ENCODE data around the gene DNAJC13.

The DNAJC13 gene

DNA sequence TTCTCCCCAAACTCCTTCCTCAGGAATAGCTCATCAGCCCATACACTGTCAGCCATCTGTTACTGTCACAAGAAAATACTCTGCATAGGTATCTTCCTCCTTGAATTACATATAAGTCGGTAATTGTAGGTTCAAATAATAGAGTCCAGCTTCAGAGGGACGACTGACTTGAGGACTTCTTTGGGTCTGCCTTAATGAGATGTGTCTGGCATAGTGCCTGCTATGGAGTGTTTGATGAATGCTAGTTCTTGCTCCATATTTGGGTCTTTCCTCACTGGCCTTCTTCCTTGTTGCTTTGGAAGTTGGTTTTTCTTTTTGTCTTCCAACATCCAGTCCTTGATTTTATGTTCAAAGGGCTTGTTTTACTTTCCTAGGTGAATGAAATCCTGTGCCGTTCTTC lies 113.3 kb downstream of the DNAJC13 start:
- no peak for DNase-seq (ENCODE audit: low spot score in 2 of 2)
- Mint-ChIP-seq H3K27ac (no peak overlapping the region), H3K9me3 (no peaks in the 10 kb centered on the region), H3K4me1 (no peaks in the 10 kb centered on the region), H3K27me3 (no peaks in the 10 kb centered on the region), H3K4me3 (no peak overlapping the region), H3K36me3 (peaks cover 36% of the 10 kb centered on the region)
- no peak for ATAC-seq (ENCODE audit: low read depth)

DNA sequence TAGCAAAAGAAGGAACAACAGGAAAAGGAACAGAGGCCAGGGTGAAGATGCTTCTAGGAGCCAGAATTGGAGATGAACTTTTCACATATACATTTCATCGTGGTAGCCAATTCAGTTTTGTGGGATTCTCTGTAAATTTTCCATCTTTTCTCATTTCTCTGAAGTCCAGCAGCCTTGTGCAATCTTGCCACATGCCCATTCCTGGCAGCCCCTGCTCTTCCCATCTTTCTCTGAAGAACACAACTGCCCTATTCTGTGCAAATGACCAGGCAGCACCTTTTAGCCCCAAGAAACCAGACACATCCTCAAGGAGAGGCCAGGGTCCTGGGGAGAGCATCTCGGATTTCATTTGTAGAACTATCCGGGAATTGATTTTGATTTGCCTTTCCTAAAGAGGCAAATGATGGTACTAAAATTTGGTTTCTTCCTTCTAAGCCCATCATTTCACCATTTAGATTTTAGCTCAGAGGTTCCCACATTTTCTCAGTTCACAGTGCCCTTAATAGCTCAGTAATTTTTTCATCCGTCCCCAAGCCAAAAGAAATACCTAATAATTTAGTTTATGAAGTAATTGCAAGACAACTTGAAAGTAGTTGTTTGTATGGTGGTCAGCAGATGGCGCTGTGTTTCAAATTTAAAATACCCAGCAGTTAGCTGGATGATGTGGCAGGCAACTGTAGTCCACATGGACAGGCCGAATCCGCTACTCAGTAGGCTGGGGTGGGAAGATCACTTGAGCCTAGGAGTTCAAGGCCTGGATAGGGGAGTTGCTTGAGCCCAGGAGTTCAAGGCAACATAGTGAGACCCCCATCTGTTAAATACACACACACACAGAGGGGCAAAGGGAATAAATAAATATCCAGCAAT lies 118.5 kb downstream of the DNAJC13 start:
- DNase-seq (ENCODE audit: low spot score in 2 of 2) (peak; percentile 19 to 30), ATAC-seq (ENCODE audit: low read depth) (peak; percentile 24)
- Mint-ChIP-seq H3K4me1 (no peaks in the 10 kb centered on the region), H3K36me3 (peaks cover 37% of the 10 kb centered on the region), H3K4me3 (no peak overlapping the region), H3K27ac (no peak overlapping the region), H3K27me3 (no peaks in the 10 kb centered on the region), H3K9me3 (no peaks in the 10 kb centered on the region)

DNA sequence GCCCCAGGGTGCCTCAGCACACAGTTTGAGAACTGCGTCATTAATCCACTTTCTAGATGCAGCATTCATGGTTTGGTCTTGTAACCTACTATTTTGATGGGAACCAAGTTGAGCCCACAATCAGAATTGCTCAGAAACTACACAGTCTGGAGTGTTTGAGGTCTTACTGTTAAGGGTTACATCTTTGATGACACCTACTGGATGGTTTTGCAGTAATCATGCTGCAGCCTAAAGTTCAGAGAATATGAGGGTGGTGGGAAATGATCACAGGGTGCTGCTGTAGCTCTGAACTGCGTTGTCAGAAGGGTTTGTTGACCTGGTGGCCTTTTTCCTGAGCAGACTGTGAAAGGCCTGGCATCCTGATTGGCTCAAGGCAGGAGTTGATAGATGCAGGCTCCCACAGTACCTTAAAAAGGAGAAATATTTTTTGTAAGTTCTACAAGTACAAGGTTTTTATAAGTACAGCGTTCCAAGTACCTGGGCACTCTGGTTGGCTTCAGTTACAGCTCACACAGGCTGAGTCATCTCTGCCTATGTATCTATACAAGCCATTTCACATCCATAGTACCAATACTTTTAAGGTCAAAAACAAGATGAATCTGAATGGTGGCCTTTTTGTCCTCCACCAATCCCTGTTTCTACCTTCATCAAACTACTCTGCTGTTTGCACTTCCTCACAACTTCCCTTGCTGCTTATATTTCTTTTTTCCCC lies 119.3 kb downstream of the DNAJC13 start:
- no peak overlapping the region for H3K4me3 Mint-ChIP-seq
- H3K4me1 Mint-ChIP-seq, result no peaks in the 10 kb centered on the region
- no peaks in the 10 kb centered on the region for H3K9me3 Mint-ChIP-seq
- ATAC-seq (ENCODE audit: low read depth) (no peak), DNase-seq (ENCODE audit: low spot score in 2 of 2) (no peak)
- no peak overlapping the region for H3K27ac Mint-ChIP-seq
- peaks cover 38% of the 10 kb centered on the region for H3K36me3 Mint-ChIP-seq
- H3K27me3 Mint-ChIP-seq, result no peaks in the 10 kb centered on the region

DNA sequence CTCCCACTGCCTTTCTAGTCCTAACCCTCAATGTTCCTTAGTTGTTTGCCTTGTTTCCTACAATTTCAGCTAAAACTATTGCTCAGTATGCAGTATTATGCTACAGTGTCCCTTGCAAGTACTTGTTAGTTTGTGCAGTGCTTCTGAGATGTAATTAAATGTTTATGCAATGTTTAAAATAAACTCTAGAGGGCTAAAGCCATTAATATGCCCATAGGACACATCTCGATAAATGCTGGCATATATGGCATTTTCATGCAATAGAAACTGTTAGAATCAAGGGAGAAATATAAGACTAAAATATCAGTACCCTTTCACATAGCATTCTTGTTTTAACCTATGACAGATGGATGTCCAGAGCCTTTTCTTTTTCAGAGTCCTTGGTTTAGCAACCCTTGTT lies 120.0 kb downstream of the DNAJC13 start:
- Mint-ChIP-seq H3K9me3 (no peaks in the 10 kb centered on the region), H3K27ac (no peak overlapping the region), H3K36me3 (peaks cover 37% of the 10 kb centered on the region), H3K4me3 (no peak overlapping the region), H3K4me1 (no peaks in the 10 kb centered on the region), H3K27me3 (no peaks in the 10 kb centered on the region)
- no peak for DNase-seq (ENCODE audit: low spot score in 2 of 2)
- no peak for ATAC-seq (ENCODE audit: low read depth)

DNA sequence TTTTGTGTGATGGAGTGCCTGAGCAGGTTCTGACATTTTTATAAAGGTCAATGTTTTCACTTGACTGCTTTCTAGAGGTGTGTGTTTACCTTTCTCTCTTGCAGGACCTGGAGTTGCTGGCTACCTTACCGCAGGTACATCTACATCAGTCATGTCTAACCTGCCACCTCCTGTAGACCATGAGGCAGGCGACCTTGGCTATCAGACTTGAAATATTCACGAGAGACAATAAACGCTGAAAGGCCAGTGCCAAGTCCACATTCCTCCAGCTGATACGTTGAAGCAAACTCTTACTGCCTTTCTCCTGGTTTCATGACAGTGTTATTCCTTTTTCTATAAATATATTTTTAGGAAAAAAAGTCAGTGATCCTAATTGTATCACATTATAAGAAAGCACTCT lies 120.8 kb downstream of the DNAJC13 start:
- peaks cover 38% of the 10 kb centered on the region for H3K36me3 Mint-ChIP-seq

DNA sequence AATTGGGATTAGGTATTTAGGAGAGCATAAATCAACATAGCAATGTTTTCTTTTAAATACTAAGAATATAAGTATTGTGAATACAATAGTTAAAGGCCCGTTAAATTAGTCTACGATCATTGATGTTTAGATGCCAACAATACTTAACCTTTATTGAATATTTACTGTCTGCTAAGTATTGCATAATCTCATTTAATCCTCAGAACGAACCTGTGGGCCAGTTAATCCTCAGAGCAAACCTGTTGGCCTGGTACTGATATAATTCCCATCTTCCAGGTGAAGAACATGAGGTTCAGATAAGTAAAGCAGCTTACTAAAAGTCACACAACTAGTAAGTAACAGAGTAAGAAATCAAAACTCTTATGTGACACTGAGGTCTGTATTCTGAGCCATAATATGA lies 122.4 kb downstream of the DNAJC13 start:
- no peaks in the 10 kb centered on the region for H3K9me3 Mint-ChIP-seq
- H3K27ac Mint-ChIP-seq, result no peak overlapping the region
- no peak overlapping the region for H3K4me3 Mint-ChIP-seq
- DNase-seq (ENCODE audit: low spot score in 2 of 2) (no peak), ATAC-seq (ENCODE audit: low read depth) (no peak)
- no peaks in the 10 kb centered on the region for H3K27me3 Mint-ChIP-seq
- no peaks in the 10 kb centered on the region for H3K4me1 Mint-ChIP-seq
- peaks cover 31% of the 10 kb centered on the region for H3K36me3 Mint-ChIP-seq

More for the DNA sequence above, 120.8 kb downstream of the DNAJC13 start:
- H3K4me1 Mint-ChIP-seq, result no peaks in the 10 kb centered on the region
- no peaks in the 10 kb centered on the region for H3K9me3 Mint-ChIP-seq
- no peak overlapping the region for H3K27ac Mint-ChIP-seq
- ATAC-seq (ENCODE audit: low read depth) (no peak), DNase-seq (ENCODE audit: low spot score in 2 of 2) (no peak)
- no peak overlapping the region for H3K4me3 Mint-ChIP-seq
- H3K27me3 Mint-ChIP-seq, result no peaks in the 10 kb centered on the region

DNA sequence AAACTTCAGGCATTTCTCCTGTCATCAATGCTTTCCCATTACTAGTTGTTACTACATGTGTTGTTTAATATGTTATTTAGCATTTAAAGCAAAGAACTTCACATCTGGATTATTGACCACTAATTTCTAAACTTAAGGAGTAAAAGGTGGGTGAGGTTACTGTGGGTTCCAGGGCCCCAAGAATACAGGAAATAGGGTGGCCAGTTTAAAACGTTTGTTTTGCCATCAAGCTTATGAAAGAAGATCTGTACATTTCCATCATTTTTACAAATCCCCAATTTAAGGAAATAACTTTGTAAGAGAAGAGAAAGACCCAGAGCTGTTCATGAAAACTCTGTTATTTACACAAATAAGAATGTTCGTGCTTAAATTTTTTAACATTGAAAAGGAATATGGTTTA lies 125.3 kb downstream of the DNAJC13 start:
- H3K27ac Mint-ChIP-seq, result peak overlapping the region; percentile 48
- no peak overlapping the region for H3K4me3 Mint-ChIP-seq
- peaks cover 21% of the 10 kb centered on the region for H3K36me3 Mint-ChIP-seq
- no peak for ATAC-seq (ENCODE audit: low read depth)
- DNase-seq (ENCODE audit: low spot score in 2 of 2), result no peak
- H3K4me1 Mint-ChIP-seq, result no peaks in the 10 kb centered on the region
- H3K9me3 Mint-ChIP-seq, result no peaks in the 10 kb centered on the region
- H3K27me3 Mint-ChIP-seq, result no peaks in the 10 kb centered on the region

DNA sequence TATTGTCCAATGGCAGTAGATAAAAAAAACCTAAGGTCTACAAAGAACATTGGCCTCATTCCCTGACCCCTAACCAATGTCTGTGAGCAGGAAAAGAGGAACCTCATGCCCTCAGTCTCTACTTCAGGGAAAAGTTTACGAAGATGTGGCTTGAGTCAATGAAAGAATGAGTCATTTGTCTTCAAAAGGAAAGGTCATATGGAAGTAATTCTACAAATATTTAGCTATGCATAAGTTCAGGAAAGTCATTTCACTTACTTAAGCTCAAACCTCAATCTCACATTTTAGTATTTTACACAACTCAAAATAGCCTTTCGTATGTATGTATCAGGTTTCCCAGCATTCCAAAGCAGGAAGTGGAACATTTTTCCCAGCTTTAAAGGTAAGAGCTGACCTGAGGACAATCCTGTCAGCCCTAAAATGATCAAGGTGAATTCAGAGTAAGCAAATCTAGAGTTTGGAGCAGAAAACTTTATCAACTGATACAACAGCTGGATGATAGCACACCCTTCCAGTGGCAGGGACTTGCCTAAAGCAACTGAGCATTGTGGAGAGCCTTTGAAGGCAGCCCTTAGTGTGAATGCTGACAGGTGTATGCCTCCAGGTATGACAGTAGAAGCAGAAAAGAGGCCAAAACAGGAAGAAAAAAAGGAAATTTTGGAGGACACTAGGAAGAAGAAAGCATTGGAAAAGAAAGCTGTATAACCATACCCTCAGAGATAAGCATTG lies 125.9 kb downstream of the DNAJC13 start:
- ATAC-seq (ENCODE audit: low read depth) (no peak), DNase-seq (ENCODE audit: low spot score in 2 of 2) (no peak)
- H3K27ac Mint-ChIP-seq, result peak overlapping the region; percentile 48
- peaks cover 19% of the 10 kb centered on the region for H3K36me3 Mint-ChIP-seq
- H3K9me3 Mint-ChIP-seq, result no peaks in the 10 kb centered on the region
- H3K27me3 Mint-ChIP-seq, result no peaks in the 10 kb centered on the region
- H3K4me1 Mint-ChIP-seq, result no peaks in the 10 kb centered on the region
- no peak overlapping the region for H3K4me3 Mint-ChIP-seq

DNA sequence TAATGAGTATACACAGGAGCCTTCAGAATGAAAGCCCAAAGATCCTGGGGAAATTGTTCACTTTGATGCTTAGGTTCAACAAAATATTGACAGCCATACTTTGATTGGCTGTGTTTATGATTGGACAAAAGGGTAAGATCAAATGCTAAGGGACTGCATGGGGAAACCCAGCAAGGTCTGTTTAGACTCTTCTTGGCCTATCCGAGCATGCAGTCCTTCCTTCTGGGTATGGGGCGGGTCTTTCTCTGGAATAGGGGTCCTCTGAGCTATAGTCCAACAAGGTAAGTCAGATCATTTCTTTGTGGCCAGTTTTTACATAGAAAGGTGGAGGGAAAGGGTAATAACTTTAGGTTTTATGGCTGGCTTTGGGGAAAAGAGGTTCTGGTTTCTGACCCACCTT lies 126.8 kb downstream of the DNAJC13 start:
- ATAC-seq (ENCODE audit: low read depth) (no peak), DNase-seq (ENCODE audit: low spot score in 2 of 2) (no peak)
- H3K9me3 Mint-ChIP-seq, result no peaks in the 10 kb centered on the region
- no peaks in the 10 kb centered on the region for H3K4me1 Mint-ChIP-seq
- peaks cover 15% of the 10 kb centered on the region for H3K36me3 Mint-ChIP-seq
- H3K4me3 Mint-ChIP-seq, result no peak overlapping the region
- no peaks in the 10 kb centered on the region for H3K27me3 Mint-ChIP-seq
- H3K27ac Mint-ChIP-seq, result no peak overlapping the region

DNA sequence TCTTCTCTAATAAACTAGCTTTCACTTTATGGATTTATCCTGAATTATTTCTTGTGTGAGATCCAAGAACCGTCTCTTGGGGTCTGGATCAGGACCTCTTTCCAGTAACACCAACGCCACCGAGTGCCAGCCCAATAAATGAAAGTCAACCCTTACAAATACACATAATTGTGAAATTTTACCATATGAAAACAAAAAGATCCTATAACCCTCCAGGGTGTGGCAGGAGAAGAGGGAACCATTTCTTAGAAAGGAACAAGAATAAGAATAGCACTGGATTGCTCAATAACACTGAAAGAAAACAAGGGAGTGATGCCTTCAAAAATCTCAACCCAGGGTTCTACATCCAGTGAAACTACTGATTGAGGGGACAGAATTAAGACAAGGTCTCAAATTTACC lies 128.2 kb downstream of the DNAJC13 start:
- Mint-ChIP-seq H3K4me3 (no peak overlapping the region), H3K27ac (no peak overlapping the region), H3K9me3 (no peaks in the 10 kb centered on the region), H3K4me1 (peaks cover 2% of the 10 kb centered on the region), H3K27me3 (no peaks in the 10 kb centered on the region), H3K36me3 (peaks cover 8% of the 10 kb centered on the region)
- ATAC-seq (ENCODE audit: low read depth) (no peak), DNase-seq (ENCODE audit: low spot score in 2 of 2) (no peak)

DNA sequence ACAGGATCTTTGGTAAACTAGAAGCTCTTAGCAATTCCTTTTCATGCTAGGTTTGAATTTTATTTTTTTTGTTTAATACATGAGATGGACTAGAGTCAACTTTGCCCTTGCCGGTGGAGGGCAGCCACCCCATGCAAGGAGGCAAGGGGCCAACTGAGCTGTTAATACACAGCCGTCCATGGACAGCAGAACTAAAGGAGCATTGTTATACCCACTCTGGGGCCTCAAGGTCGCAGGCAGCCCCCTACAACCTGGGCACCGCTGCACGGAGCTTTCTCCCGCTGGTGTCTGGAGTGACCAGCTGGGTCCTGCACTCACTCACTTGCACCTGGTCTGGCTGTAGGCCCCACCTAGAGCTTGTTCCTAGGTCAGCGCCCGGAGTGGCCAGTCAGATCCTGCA lies 131.9 kb downstream of the DNAJC13 start:
- H3K36me3 Mint-ChIP-seq, result no peaks in the 10 kb centered on the region
- DNase-seq (ENCODE audit: low spot score in 2 of 2) (no peak), ATAC-seq (ENCODE audit: low read depth) (no peak)
- H3K9me3 Mint-ChIP-seq, result no peaks in the 10 kb centered on the region
- no peak overlapping the region for H3K4me3 Mint-ChIP-seq
- H3K27me3 Mint-ChIP-seq, result no peaks in the 10 kb centered on the region
- H3K4me1 Mint-ChIP-seq, result peaks cover 2% of the 10 kb centered on the region
- H3K27ac Mint-ChIP-seq, result no peak overlapping the region

DNA sequence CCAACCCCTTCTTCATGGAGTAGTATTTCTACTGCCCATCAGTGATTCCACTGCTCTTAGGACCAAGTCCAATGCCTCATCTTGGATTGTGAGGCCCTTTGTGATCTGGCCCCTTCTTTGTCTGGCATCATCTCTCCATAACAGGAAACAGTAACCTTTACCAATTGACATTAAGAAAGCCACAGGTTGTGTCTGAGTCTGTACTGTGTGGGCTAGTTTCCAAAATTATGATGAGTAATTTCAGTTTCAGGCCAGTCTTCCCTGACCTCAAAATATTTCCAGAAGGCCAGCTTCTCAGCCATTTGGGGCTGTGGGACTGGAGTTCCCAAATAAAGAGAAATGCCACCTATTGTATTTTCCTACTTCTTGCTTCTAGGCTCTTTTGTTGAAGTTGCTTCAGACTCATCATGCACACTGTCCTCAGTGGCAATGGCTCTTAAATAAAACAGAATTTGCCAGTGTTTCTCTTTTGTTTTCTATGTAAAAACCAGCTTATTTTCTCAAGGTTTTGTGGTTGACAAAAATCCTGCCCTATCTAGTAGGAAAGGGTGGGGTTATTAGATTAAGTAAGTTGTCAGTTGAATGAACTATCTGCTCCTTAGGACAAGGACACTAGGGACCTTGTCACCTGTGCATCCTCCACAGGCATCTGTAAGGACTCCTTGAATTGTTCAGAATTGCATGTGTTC lies 132.7 kb downstream of the DNAJC13 start:
- ATAC-seq (ENCODE audit: low read depth), result no peak

DNA sequence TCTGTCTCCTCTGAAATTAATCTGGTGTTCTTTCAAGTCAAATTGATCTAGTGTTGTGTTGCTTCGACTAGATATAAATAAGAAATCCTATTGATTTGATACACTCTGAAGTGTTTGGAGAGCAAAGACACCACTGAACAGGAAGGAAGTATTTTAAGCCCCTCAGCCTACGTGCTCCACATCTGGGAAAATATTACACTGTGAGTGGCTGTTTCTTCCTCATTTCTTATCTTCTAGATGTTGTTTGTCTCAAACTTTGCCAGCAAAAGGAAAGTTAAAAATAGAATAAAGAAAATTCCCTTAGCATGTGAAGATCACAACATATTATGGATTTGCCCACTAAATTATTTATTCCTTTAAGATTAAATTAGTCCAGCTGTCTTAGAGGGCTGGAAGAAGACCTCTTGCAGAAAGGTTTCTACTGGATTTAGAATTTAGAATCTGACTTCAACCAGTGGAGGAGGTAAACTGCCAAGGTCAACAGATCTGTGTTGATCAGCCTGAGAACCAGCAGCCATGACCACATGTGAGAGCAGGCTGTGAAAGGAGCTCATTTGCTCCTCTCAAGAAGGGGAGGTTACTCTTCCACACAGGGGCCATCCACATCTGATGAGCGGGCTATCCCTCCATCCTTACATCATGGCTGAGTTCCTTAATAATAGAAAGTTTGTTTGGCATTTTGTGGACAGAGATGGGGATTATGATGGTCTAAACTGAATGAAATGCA lies 133.4 kb downstream of the DNAJC13 start:
- Mint-ChIP-seq H3K36me3 (peaks cover under 1% of the 10 kb centered on the region), H3K4me3 (no peak overlapping the region), H3K4me1 (peaks cover 2% of the 10 kb centered on the region), H3K27ac (no peak overlapping the region), H3K27me3 (no peaks in the 10 kb centered on the region), H3K9me3 (no peaks in the 10 kb centered on the region)
- no peak for ATAC-seq (ENCODE audit: low read depth)
- no peak for DNase-seq (ENCODE audit: low spot score in 2 of 2)

More for the DNA sequence above, 132.7 kb downstream of the DNAJC13 start:
- Mint-ChIP-seq H3K27ac (no peak overlapping the region), H3K4me1 (peaks cover 2% of the 10 kb centered on the region), H3K4me3 (no peak overlapping the region), H3K27me3 (no peaks in the 10 kb centered on the region), H3K9me3 (no peaks in the 10 kb centered on the region), H3K36me3 (no peaks in the 10 kb centered on the region)
- DNase-seq (ENCODE audit: low spot score in 2 of 2), result no peak

Data from memory B cell (primary cell).